ENCODE measurements around the gene BEST2.

The BEST2 gene

GRCh38 chr19:12756150-12756883 lies 4.7 kb downstream of the BEST2 start:
- 91% methylated on average over 19 of the region's 19 CpGs for WGBS (ENCODE audit: insufficient coverage)
- Histone ChIP-seq H3K4me3 (ENCODE audit: control insufficient read depth in 1 of 7, extremely low read depth in 1 of 7, insufficient read depth in 4 of 7, low read depth in 2 of 7, low read length in 6 of 7) (no peak overlapping the region), H3K4me1 (ENCODE audit: control extremely low read depth in 1 of 4, control insufficient read depth in 4 of 4, insufficient read depth in 4 of 4, low read length in 3 of 4) (peaks cover 0 to 8% (median 5%) of the 10 kb centered on the region in 4 experiments), H3K27me3 (replicated peaks in 2 of 5; ENCODE audit: control insufficient read depth in 4 of 5, insufficient read depth in 5 of 5, low read length in 4 of 5) (peaks cover 0 to 30% (median 5%) of the 10 kb centered on the region in 5 experiments), H3K27ac (ENCODE audit: insufficient read depth in 1 of 2, low read depth in 1 of 2, low read length in 2 of 2, poor library complexity in 1 of 2, severe bottlenecking in 2 of 2) (no peak overlapping the region), H3K36me3 (ENCODE audit: control insufficient read depth in 4 of 4, insufficient read depth in 4 of 4, low read length in 3 of 4) (no peaks in the 10 kb centered on the region), H3K9me3 (ENCODE audit: control extremely low read depth in 1 of 5, control insufficient read depth in 4 of 5, insufficient read depth in 2 of 5, low read depth in 1 of 5, low read length in 4 of 5) (no peaks in the 10 kb centered on the region)
- POLR2A ChIA-PET = no interaction called here
- DNase-seq = no peak
- CTCF ChIA-PET = interaction anchor here (1.1 to 39.0 kb wide), 8 partner anchors 8 to 182 kb away, joined by 3 to 776 read pairs (median 8); partner anchors contain the start of genes GET3, JUNB, PRDX2 and THSD8

- Histone ChIP-seq H3K9me3 (ENCODE audit: control extremely low read depth in 1 of 5, control insufficient read depth in 4 of 5, insufficient read depth in 2 of 5, low read depth in 1 of 5, low read length in 4 of 5) (no peaks in the 10 kb centered on the region), H3K4me3 (ENCODE audit: control insufficient read depth in 1 of 7, extremely low read depth in 1 of 7, insufficient read depth in 4 of 7, low read depth in 2 of 7, low read length in 6 of 7) (peak overlapping the region in 6 of 7 experiments; percentile 6 to 62 (median 37)), H3K27ac (ENCODE audit: insufficient read depth in 1 of 2, low read depth in 1 of 2, low read length in 2 of 2, poor library complexity in 1 of 2, severe bottlenecking in 2 of 2) (no peak overlapping the region), H3K27me3 (replicated peaks in 2 of 5; ENCODE audit: control insufficient read depth in 4 of 5, insufficient read depth in 5 of 5, low read length in 4 of 5) (peaks cover 0 to 19% (median 2%) of the 10 kb centered on the region in 5 experiments), H3K36me3 (ENCODE audit: control insufficient read depth in 4 of 4, insufficient read depth in 4 of 4, low read length in 3 of 4) (peaks cover 0 to 3% (median under 1%) of the 10 kb centered on the region in 4 experiments), H3K4me1 (ENCODE audit: control extremely low read depth in 1 of 4, control insufficient read depth in 4 of 4, insufficient read depth in 4 of 4, low read length in 3 of 4) (peaks cover 0 to 8% (median 5%) of the 10 kb centered on the region in 4 experiments)
- ChIA-PET POLR2A (no interaction called here), CTCF (interaction anchor here (0.6 to 39.0 kb wide), 14 partner anchors 7 to 115 kb away, joined by 3 to 776 read pairs (median 4); partner anchors contain the start of genes GET3, JUNB, PRDX2 and THSD8)
- 19% methylated on average over 39 of the region's 60 CpGs for WGBS (ENCODE audit: insufficient coverage)
- peak; percentile 77 to 87 (median 87) for DNase-seq
Measured at GRCh38 chr19:12757544-12758274, 6.1 kb downstream of the BEST2 start.

- Histone ChIP-seq H3K27ac (ENCODE audit: insufficient read depth in 1 of 2, low read depth in 1 of 2, low read length in 2 of 2, poor library complexity in 1 of 2, severe bottlenecking in 2 of 2) (no peak overlapping the region), H3K36me3 (ENCODE audit: control insufficient read depth in 4 of 4, insufficient read depth in 4 of 4, low read length in 3 of 4) (peaks cover 0 to 14% (median 9%) of the 10 kb centered on the region in 4 experiments), H3K4me3 (ENCODE audit: control insufficient read depth in 1 of 7, extremely low read depth in 1 of 7, insufficient read depth in 4 of 7, low read depth in 2 of 7, low read length in 6 of 7) (no peak overlapping the region), H3K9me3 (ENCODE audit: control extremely low read depth in 1 of 5, control insufficient read depth in 4 of 5, insufficient read depth in 2 of 5, low read depth in 1 of 5, low read length in 4 of 5) (peaks cover 0 to 5% (median 0%) of the 10 kb centered on the region in 5 experiments), H3K27me3 (replicated peaks in 2 of 5; ENCODE audit: control insufficient read depth in 4 of 5, insufficient read depth in 5 of 5, low read length in 4 of 5) (peaks cover 0 to 6% (median 2%) of the 10 kb centered on the region in 5 experiments), H3K4me1 (ENCODE audit: control extremely low read depth in 1 of 4, control insufficient read depth in 4 of 4, insufficient read depth in 4 of 4, low read length in 3 of 4) (peaks cover 0 to 8% (median 5%) of the 10 kb centered on the region in 4 experiments)
- no CpG with 5 or more reads among the region's 6 CpGs for WGBS (ENCODE audit: insufficient coverage)
- DNase-seq = no peak
- CTCF ChIA-PET = interaction anchor here (0.7 to 39.0 kb wide), 8 partner anchors 8 to 88 kb away, joined by 3 to 776 read pairs (median 8); partner anchors contain the start of genes BEST2, GET3, JUNB and PRDX2
- POLR2A ChIA-PET = interaction anchor here (1.5 kb wide), 1 partner anchor 34 kb away, joined by 4 read pairs; no protein-coding TSS in a partner anchor
Measured at GRCh38 chr19:12759686-12760085, 8.1 kb downstream of the BEST2 start.

GRCh38 chr19:12763100-12763499 lies 11.5 kb downstream of the BEST2 start:
- ChIA-PET POLR2A (no interaction called here), CTCF (interaction anchor here (1.0 to 39.0 kb wide), 7 partner anchors 8 to 202 kb away, joined by 3 to 776 read pairs (median 49); partner anchors contain the start of genes BEST2, GET3, HOOK2 and JUNB)
- H3K27ac ChIP-seq (ENCODE audit: insufficient read depth in 1 of 2, low read depth in 1 of 2, low read length in 2 of 2, poor library complexity in 1 of 2, severe bottlenecking in 2 of 2) = no peak overlapping the region
- H3K4me1 ChIP-seq (ENCODE audit: control extremely low read depth in 1 of 4, control insufficient read depth in 4 of 4, insufficient read depth in 4 of 4, low read length in 3 of 4) = peaks cover 0 to 6% (median 2%) of the 10 kb centered on the region in 4 experiments
- no peak for DNase-seq
- no peak overlapping the region for H3K4me3 ChIP-seq (ENCODE audit: control insufficient read depth in 1 of 7, extremely low read depth in 1 of 7, insufficient read depth in 4 of 7, low read depth in 2 of 7, low read length in 6 of 7)
- WGBS (ENCODE audit: insufficient coverage) = 98% methylated on average over 7 of the region's 11 CpGs
- H3K9me3 ChIP-seq (ENCODE audit: control extremely low read depth in 1 of 5, control insufficient read depth in 4 of 5, insufficient read depth in 2 of 5, low read depth in 1 of 5, low read length in 4 of 5) = peaks cover 0 to 5% (median 0%) of the 10 kb centered on the region in 5 experiments
- H3K36me3 ChIP-seq (ENCODE audit: control insufficient read depth in 4 of 4, insufficient read depth in 4 of 4, low read length in 3 of 4) = peaks cover 0 to 19% (median 9%) of the 10 kb centered on the region in 4 experiments
- no peaks in the 10 kb centered on the region for H3K27me3 ChIP-seq (replicated peaks in 2 of 5; ENCODE audit: control insufficient read depth in 4 of 5, insufficient read depth in 5 of 5, low read length in 4 of 5)

GRCh38 chr19:12764698-12765097 lies 13.1 kb downstream of the BEST2 start:
- CTCF ChIA-PET = interaction anchor here (0.8 to 39.0 kb wide), 7 partner anchors 10 to 87 kb away, joined by 3 to 776 read pairs (median 49); partner anchors contain the start of genes BEST2, GET3, HOOK2 and JUNB
- WGBS (ENCODE audit: insufficient coverage) = 99% methylated on average over 16 of the region's 16 CpGs

GRCh38 chr19:12766051-12766521 lies 14.5 kb downstream of the BEST2 start:
- Histone ChIP-seq H3K27me3 (replicated peaks in 2 of 5; ENCODE audit: control insufficient read depth in 4 of 5, insufficient read depth in 5 of 5, low read length in 4 of 5) (no peaks in the 10 kb centered on the region), H3K36me3 (ENCODE audit: control insufficient read depth in 4 of 4, insufficient read depth in 4 of 4, low read length in 3 of 4) (peaks cover 0 to 19% (median 10%) of the 10 kb centered on the region in 4 experiments), H3K27ac (ENCODE audit: insufficient read depth in 1 of 2, low read depth in 1 of 2, low read length in 2 of 2, poor library complexity in 1 of 2, severe bottlenecking in 2 of 2) (no peak overlapping the region), H3K4me3 (ENCODE audit: control insufficient read depth in 1 of 7, extremely low read depth in 1 of 7, insufficient read depth in 4 of 7, low read depth in 2 of 7, low read length in 6 of 7) (peak overlapping the region in 5 of 7 experiments; percentile 26 to 78 (median 51)), H3K9me3 (ENCODE audit: control extremely low read depth in 1 of 5, control insufficient read depth in 4 of 5, insufficient read depth in 2 of 5, low read depth in 1 of 5, low read length in 4 of 5) (peaks cover 0 to 5% (median 0%) of the 10 kb centered on the region in 5 experiments), H3K4me1 (ENCODE audit: control extremely low read depth in 1 of 4, control insufficient read depth in 4 of 4, insufficient read depth in 4 of 4, low read length in 3 of 4) (peaks cover 2 to 6% (median 4%) of the 10 kb centered on the region in 4 experiments)
- peak in 1 of 3 donors; percentile 59 for DNase-seq
- ChIA-PET CTCF (interaction anchor here (0.6 to 39.0 kb wide), 11 partner anchors 9 to 1020 kb away, joined by 3 to 776 read pairs (median 5); partner anchors contain the start of genes BEST2, GCDH, GET3 and HOOK2), POLR2A (interaction anchor here (1.3 to 1.7 kb wide), 3 partner anchors 11 to 30 kb away, joined by 3 to 7 read pairs (median 3); no protein-coding TSS in a partner anchor)
- 95% methylated on average over 29 of the region's 30 CpGs for WGBS (ENCODE audit: insufficient coverage)

More at GRCh38 chr19:12764698-12765097, 13.1 kb downstream of the BEST2 start:
- no peak for DNase-seq
- H3K27ac ChIP-seq (ENCODE audit: insufficient read depth in 1 of 2, low read depth in 1 of 2, low read length in 2 of 2, poor library complexity in 1 of 2, severe bottlenecking in 2 of 2) = no peak overlapping the region
- no peak overlapping the region for H3K4me3 ChIP-seq (ENCODE audit: control insufficient read depth in 1 of 7, extremely low read depth in 1 of 7, insufficient read depth in 4 of 7, low read depth in 2 of 7, low read length in 6 of 7)
- peaks cover 2 to 6% (median 4%) of the 10 kb centered on the region in 4 experiments for H3K4me1 ChIP-seq (ENCODE audit: control extremely low read depth in 1 of 4, control insufficient read depth in 4 of 4, insufficient read depth in 4 of 4, low read length in 3 of 4)
- peaks cover 0 to 19% (median 9%) of the 10 kb centered on the region in 4 experiments for H3K36me3 ChIP-seq (ENCODE audit: control insufficient read depth in 4 of 4, insufficient read depth in 4 of 4, low read length in 3 of 4)
- POLR2A ChIA-PET = no interaction called here
- no peaks in the 10 kb centered on the region for H3K27me3 ChIP-seq (replicated peaks in 2 of 5; ENCODE audit: control insufficient read depth in 4 of 5, insufficient read depth in 5 of 5, low read length in 4 of 5)
- peaks cover 0 to 5% (median 0%) of the 10 kb centered on the region in 5 experiments for H3K9me3 ChIP-seq (ENCODE audit: control extremely low read depth in 1 of 5, control insufficient read depth in 4 of 5, insufficient read depth in 2 of 5, low read depth in 1 of 5, low read length in 4 of 5)
